HG02840 (cell line): Measurements from ENCODE around the gene ALG3.
"Not testable (repeated sequence)": the region's sequence is repeated elsewhere in the genome, so short reads cannot be mapped to it uniquely, and the experiment has no call there.

Experiments
- ATAC-seq: cut with Tn5 transposase; IDR thresholded peaks from one replicate; pipeline ENCODE4 v1.9.1; 2021; ENCODE audit warnings: mild to moderate bottlenecking, moderate library complexity, moderate number of reproducible peaks; ENCODE audit not compliant: unreplicated experiment, low FRiP score

The ALG3 gene

DNA sequence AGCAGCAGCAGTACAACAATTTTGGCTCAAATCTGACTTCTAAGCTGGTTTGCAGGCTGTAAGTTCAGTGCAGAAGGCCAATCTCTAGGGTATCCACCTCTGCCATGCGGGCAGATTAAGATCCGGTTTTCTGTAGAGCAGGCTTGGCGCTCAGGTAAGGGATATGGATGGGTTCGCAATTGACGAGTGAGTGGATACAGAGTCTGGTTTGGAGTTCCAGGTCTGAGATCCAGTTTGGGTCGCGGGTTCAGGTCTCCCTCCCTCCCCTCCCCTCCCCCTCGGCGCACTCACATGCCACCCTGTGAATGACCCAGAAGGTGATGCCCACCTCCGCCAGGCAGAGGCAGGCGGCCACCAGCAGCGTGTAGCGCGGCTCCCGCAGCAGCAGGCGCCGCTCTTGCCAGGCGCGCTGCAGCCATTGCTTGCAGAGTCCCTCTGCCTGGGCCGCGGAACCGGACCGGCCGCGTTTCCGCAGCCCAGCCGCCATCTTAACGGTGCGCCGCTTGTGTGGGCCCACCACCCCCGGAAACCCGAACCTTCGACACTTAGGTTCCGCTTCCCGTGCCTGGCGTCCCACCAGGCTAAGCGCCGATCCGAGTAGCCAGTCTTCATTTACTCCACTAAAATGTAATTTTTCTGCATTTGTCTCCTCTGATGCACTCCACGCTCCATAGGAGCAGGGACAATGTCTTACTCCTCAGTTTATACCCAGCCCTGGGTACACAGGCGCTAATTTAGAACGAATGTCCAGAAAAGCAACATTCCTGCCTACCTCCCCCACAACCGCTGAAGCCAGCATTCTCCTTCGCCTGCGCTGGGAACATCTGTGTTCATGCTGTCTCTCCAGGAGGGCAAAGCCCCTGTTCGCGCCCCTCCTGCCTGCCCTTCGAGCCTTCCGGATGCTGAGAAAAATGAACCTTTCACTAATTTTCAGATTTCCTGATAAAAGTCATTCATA, at the start of gene ALG3:
TSS of gene ALG3 (minus strand) at position 509 of the 958 bp plus-strand sequence. CDS start at position 487, 22 bp downstream.
- ATAC-seq, result peak; percentile 61

DNA sequence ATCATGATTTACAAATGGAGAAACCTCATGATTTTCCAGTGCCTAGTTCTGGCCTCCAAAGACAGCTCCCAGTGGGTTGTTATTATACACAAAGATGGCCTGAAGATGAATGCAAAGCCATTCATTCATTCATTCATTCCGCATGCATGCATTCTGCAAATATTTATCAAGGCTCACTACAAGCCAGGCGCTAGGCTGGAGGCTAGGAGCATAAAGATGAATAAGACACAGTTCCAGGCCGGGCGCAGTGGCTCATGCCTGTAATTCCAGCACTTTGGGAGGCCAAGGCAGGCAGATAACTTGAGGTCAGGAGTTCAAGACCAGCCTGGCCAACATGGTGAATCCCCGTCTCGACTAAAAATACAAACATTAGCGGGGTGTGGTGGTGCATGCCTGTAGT, 47.9 kb upstream of the ALG3 start:
- ATAC-seq, result no peak

DNA sequence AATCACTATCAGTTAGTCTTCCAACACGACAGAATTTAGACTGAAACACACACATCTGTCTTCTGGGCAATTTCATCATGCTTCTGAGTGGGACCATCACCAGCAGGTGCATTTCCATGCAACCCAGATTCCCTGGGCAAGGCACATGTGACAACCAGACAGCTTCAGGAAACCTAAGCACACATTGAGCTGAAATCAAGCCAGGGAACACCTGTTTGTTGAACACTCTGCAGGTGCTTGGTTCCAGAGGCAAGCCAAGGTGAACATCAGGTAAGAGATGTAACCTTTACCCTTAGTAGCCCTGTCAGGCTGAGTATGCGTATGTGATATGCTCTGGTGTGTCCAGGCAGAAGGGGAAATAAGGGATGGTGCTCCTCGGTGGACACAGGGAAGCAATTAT, 47.0 kb upstream of the ALG3 start:
- ATAC-seq, result no peak

DNA sequence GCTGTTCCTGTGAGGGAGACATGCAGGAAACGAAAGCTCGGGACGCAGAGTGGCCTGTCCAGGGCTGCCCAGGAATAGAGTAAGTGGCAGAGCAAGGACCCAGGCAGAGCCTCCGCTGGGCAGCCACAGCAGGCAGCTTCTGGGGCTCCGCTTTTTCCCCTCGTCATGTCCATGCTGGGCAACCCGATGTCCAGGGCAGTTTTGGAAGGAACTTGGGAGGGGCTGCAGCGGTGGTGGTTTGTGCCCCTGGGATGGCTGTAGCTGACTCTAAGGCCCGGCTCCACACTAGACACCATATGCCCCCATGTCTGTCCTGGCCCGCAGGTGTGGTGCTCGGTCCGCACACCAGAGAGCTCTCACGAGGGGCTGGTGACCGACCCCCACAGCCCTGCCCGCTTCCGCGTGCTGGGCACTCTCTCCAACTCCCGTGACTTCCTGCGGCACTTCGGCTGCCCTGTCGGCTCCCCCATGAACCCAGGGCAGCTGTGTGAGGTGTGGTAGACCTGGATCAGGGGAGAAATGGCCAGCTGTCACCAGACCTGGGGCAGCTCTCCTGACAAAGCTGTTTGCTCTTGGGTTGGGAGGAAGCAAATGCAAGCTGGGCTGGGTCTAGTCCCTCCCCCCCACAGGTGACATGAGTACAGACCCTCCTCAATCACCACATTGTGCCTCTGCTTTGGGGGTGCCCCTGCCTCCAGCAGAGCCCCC, 43.1 kb upstream of the ALG3 start:
- no peak for ATAC-seq

GRCh38 chr3:184291044-184291737, 42.4 kb upstream of the ALG3 start:
- ATAC-seq, result no peak

DNA sequence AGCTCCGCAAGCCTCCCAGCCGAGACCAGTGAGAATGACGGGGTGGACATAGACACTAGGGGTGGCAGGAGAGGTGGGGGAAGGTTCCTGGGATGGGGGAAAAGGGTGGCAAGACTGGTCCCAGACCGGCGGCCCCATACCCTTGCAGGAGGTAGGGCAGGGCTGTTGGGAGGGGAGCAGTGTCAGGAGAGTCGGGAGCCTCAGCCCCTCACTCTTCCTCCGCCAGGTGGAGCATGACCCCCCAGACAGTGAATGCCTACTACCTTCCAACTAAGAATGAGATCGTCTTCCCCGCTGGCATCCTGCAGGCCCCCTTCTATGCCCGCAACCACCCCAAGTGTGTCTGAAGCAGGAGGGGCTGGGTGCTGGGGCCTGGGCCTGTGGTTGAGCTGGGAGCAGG, 41.6 kb upstream of the ALG3 start:
- ATAC-seq, result no peak

DNA sequence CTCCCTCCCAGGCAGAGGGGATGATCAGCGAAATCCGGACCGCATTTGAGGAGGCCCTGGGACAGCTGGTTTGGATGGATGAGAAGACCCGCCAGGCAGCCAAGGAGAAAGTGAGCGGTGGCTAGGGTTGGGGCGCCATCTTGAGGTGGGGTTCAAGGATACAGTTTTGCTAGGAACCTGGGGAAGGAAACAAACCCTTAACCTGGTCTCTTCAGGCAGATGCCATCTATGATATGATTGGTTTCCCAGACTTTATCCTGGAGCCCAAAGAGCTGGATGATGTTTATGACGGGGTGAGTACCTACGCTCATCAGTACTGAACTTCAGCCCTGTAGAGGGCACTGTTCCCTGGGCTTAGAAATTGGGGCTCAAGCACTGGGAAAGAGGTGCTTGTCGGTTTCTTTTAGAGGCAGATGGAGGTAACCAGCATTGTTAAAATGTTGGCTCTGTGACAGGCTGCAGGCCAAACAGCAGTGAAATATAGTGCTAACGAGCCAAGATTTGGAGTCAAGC, 40.7 kb upstream of the ALG3 start:
- no peak for ATAC-seq

DNA sequence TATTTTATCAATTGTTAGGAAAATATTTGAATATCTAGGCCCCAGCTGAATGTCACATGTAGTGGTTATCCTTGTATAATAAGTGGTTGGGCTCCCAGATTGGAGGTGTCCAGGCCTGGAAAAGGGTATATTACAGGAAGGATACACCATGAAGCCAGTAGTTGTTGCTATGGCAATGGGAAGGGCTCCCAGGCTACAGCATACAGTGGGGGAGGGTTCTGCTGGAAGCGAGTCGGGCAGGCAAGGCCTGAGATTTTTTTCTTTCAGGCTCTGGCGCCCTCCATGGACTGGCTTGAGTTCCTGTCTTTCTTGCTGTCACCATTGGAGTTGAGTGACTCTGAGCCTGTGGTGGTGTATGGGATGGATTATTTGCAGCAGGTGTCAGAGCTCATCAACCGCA, 35.9 kb upstream of the ALG3 start:
- no peak for ATAC-seq

GRCh38 chr3:184283681-184284080, 34.9 kb upstream of the ALG3 start:
- ATAC-seq, result no peak

- ATAC-seq, result no peak
These were observed 34.2 kb upstream of the ALG3 start for GRCh38 chr3:184282941-184283340.

DNA sequence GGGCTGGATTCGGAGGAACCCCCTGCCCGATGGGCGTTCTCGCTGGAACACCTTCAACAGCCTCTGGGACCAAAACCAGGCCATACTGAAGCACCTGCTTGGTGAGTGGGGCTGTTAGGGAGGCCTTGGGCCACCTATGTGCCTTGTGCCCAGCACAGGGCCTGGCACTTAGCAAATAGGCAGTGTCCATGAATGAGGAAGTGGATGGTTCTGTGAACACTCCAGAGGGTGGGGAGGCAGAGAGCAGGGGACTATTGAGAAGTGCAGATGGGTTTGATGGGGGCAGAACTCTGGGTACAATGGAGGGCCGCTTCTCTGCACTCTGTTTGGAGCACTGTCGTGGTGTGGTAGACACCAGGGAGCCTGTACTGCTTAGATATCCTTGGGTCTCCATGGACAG, 28.6 kb upstream of the ALG3 start:
- no peak for ATAC-seq

- no peak for ATAC-seq
These were observed 27.5 kb upstream of the ALG3 start, which contains the start of gene ECE2 for GRCh38 chr3:184275961-184276910. Gene ECE2, plus strand, starts transcription at chr3:184276022. Its CDS starts 132 bp downstream, at chr3:184276154.

DNA sequence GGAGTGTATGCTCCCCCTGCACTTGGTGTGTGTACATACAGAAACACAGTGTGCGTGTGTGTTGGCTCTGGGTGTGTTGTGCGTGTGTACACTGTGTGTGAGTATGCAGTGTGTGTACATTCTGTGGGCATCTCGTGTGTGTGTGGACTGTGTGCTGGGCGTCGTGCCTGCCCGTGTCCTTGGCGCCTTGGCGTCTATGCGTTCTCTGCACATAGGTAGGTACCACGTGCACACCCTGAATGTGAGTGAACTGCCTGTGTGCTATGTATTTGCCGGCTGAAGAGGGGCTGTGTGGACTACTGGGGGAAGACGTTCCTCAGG, 26.6 kb upstream of the ALG3 start:
- no peak for ATAC-seq

GRCh38 chr3:184272269-184272668, 23.5 kb upstream of the ALG3 start:
- no peak for ATAC-seq

DNA sequence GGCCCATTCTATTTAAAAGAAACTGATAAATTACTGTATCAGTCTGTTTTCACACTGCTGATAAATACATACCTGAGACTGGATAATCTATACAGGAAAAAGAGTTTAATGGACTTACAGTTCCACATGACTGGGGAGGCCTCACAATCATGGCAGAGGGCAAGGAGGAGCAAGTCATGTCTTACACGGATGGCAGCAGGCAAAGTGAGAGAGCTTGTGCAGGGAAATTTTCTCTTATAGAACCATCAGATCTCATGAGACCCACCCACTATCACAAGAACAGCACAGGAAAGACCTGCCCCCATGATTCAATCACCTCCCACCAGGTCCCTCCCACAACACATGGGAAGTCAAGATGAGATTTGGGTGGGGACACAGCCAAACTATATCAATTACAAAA, 18.5 kb upstream of the ALG3 start:
- not testable (repeated sequence) for ATAC-seq

- no peak for ATAC-seq
These were observed 14.0 kb upstream of the ALG3 start for GRCh38 chr3:184262764-184263179.

GRCh38 chr3:184261854-184262763, 13.3 kb upstream of the ALG3 start:
- no peak for ATAC-seq

DNA sequence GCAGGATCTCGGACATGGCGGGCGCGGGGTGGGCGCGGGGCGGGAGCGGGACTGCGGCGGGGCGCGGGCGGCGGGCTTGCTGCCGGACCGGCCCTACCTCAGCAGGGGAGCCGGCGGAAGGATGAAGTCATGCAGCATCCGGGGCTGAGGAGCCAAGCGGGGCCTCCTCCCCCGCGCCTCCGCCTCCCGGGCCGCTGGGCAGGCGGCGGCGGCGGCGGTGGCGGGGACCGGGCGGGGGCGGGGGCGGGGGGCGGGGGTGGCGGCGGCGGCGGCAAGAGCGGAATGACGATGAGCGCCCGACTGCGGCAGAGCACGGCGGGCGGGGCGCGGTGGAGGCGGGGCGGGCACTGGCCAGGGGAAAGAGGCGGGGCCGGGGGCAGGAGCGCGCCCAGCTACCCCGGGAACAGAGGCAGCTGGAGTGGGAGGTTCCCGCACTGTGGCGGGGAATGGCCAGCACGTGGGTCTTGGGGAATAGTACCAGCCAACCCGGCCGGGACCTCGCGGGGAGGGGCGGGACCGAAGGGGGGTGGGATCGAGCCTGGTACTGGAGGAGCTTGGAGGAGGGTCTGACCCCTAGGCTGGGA, 12.6 kb upstream of the ALG3 start, which contains the start of gene CAMK2N2:
TSS of gene CAMK2N2 (minus strand) at position 284 of the 584 bp plus-strand sequence. CDS start at position 16, 268 bp downstream.
- ATAC-seq, result no peak
